ENCODE measurements around the gene PDHX.

Gene PDHX

DNA sequence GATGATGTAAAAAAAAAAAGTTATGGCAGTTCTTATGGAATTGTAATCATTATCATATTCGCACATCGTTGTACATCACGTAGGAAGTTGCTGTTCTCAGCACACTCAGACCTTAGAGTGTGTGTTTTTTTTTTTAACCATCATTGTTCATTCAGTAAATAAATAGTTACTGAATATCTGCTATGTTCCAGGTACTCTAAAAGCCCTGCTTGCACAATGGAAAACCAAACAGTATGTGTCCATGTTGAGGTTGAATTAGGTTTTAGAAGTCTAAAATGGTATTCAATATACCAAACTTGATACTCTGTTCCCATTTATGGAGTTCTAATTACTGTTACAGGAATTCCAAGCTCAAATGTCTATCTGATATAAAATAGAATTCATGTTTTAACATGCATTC is 41.2 kb downstream of the PDHX start:
- DNase-seq (ENCODE audit: low read depth): no peak

- no peak for DNase-seq (ENCODE audit: low read depth)
Observed at GRCh38 chr11:34959770-34960169, 43.4 kb downstream of the PDHX start.

DNA sequence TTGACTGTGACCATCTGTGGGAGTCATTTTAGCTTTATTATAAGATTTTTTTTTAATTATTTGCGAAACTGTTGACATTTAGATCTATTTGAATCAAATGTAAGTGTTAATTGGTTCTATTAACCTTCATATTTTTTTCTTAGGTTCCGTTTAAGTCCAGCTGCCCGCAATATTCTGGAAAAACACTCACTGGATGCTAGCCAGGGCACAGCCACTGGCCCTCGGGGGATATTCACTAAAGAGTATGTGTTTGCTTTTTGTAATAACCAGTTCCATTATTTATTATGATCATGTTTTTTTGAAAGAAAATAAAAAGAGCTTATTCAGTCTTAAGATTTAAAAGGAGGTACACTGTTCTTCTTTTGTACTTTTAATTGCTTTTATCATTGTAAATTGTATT is 43.9 kb downstream of the PDHX start:
- no peak for DNase-seq (ENCODE audit: low read depth)

- no peak for DNase-seq (ENCODE audit: low read depth)
Observed at GRCh38 chr11:34962034-34962433, 45.6 kb downstream of the PDHX start.

GRCh38 chr11:34963351-34963750 is 46.9 kb downstream of the PDHX start:
- DNase-seq (ENCODE audit: low read depth): no peak

DNA sequence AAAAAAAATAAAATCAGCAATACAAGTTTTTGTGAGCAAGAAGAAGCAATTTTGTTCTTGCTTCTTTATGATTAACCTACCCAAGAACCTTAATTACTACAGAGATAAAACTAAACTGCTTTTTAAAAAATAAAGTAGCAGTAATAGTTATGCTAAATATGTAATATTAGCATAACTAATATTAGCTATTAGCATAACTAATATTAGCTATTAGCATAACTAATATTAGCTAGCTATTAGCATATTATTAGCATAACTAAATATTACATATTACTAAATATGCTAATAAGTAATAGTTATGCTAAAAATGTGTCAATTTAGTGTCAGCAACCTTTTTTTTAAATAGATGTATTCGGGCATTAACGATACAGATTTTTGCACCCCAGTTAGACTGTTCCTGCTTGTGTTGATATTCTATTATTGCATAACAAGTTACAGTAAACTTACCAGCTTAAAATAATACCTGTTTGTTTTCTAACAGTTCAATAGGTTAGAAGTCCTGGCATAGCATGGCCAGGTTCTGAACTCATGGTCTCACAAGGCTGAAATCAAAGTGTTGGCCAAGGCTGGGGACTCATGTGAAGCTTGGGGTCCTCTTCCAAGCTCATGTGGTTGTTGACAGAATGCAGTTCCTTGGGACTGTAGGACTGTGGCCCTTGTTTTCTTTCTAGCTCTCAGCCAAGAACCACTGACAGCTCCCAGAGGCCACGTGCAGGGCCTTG is 48.4 kb downstream of the PDHX start:
- no peak for DNase-seq (ENCODE audit: low read depth)

- no peak for DNase-seq (ENCODE audit: low read depth)
Observed at GRCh38 chr11:34968862-34969261, 52.4 kb downstream of the PDHX start.

- no peak for DNase-seq (ENCODE audit: low read depth)
Observed at GRCh38 chr11:34970033-34970432, 53.6 kb downstream of the PDHX start.

DNA sequence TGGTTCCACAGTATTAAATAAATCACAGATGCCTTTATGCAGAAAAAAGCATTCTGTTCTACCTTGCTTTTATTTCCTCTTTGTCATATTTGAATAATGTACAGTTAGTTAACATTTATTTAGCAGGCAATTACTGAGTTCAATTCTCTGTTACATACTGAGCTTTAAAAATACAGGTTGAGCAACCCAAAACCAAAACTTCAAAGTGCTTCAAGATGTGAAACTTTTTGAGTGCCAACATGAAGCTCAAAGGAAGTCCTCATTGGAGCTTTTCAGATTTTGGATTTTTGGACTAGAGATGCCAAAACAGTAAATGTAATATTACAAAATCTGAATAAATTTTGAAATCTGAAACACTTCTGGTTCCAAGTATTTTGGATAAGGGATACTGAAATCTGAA is 54.1 kb downstream of the PDHX start:
- no peak for DNase-seq (ENCODE audit: low read depth)

DNA sequence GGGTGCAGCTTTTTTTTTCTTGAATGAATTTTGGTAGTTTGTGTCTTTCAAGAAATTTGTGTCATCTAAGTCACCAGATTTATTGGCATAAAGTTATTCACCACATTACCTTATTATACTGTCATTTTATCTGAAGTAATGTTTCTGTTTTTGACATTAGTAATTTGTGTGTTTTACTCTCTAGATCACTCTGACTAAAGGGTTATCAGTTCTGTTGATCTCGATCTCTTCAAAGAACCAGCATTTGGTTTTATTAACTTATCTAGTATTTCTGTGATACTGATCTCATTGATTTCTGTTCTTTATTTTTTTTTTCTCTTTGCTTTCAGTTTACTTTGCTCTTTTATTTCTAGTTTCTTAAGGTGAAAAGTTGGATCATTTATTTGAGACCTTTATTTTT is 55.5 kb downstream of the PDHX start:
- no peak for DNase-seq (ENCODE audit: low read depth)

DNA sequence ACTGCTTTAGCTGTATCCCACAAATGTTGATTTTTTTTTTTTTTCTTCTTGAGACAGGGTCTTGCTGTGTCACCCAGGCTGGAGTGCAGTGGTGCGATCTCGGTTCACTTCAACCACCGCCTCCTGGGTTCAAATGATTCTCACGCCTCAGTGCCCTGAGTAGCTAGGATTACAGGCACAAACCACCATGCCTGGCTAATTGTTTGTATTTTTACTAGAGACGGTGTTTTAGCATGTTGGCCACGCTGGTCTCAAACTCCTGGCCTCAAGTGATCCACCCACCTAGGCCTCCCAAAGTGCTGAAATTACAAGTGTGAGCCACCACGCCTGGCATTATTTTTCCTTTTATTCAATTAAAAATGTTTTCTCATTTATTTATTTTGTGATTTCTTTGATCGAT is 55.9 kb downstream of the PDHX start:
- DNase-seq (ENCODE audit: low read depth): no peak

DNA sequence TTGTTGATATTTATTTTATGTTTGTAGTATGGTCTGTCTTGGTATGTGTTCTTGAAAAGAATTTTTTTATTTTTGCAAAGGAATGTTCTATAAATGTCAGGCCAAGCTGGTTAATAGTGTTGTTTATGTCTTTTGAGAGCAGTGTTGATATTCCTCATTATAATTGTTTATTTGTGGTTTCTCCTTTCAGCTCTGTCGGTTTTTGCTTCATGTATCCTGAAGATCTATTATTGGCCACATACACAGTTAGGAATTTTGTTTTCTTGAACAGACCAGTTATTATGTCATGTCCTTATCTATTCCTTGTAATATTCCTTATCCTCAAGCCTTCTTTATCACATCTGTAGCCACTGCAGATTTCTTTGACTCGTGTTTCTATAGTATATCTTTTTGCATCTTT is 56.5 kb downstream of the PDHX start:
- no peak for DNase-seq (ENCODE audit: low read depth)

- no peak for DNase-seq (ENCODE audit: low read depth)
Observed at GRCh38 chr11:34975482-34975881, 59.1 kb downstream of the PDHX start.

- no peak for DNase-seq (ENCODE audit: low read depth)
Observed at GRCh38 chr11:34976496-34977088, 60.2 kb downstream of the PDHX start.

- DNase-seq (ENCODE audit: low read depth): no peak
Observed at GRCh38 chr11:34977089-34977912, 60.9 kb downstream of the PDHX start.

GRCh38 chr11:34978236-34979191 is 62.1 kb downstream of the PDHX start:
- no peak for DNase-seq (ENCODE audit: low read depth)

DNA sequence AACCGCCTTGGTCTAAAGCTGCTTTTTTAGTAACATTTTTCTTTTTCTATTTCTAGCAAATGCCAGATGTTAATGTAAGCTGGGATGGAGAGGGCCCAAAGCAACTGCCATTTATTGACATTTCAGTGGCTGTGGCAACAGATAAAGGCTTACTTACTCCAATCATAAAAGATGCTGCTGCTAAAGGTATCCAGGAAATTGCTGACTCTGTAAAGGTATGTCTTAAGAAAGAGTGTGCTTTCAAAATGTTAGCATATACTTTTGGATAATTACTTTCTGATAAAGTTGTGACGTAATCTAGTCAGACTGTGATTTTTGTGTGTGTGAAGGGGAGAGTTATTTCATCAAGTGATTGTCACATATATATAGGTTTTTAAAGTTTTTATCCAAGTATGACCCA is 68.1 kb downstream of the PDHX start:
- DNase-seq (ENCODE audit: low read depth): no peak

GRCh38 chr11:34986883-34987520 is 70.6 kb downstream of the PDHX start:
- DNase-seq (ENCODE audit: low read depth): no peak

- DNase-seq (ENCODE audit: low read depth): no peak
Observed at GRCh38 chr11:34987617-34988016, 71.2 kb downstream of the PDHX start.

- DNase-seq (ENCODE audit: low read depth): no peak
Observed at GRCh38 chr11:34988294-34989255, 72.2 kb downstream of the PDHX start.

All from stimulated activated CD8-positive, alpha-beta memory T cell treated with anti-CD3 and anti-CD28 coated beads, Interleukin-12 subunit alpha, Interleukin-12 subunit beta, amount 100 ng/mL, for 4 hours (primary cell).